Activated naive CD4-positive, alpha-beta T cell treated with anti-CD3 and anti-CD28 coated beads, Interleukin-2, amount 50 U/mL, for 24 hours (primary cell): ENCODE data around the gene AKAIN1.

ENCODE experiments used
- H3K27ac Mint-ChIP-seq: one replicate; pipeline ENCODE4 v1.8.0; 2021; ENCODE audit warnings: mild to moderate bottlenecking, mixed read lengths
- H3K27me3 Mint-ChIP-seq: one replicate; pipeline ENCODE4 v1.8.0; 2021; ENCODE audit warnings: mixed read lengths
- H3K36me3 Mint-ChIP-seq: one replicate; pipeline ENCODE4 v1.8.0; 2021; ENCODE audit warnings: mixed read lengths
- H3K4me1 Mint-ChIP-seq: one replicate; pipeline ENCODE4 v1.8.0; 2021; ENCODE audit warnings: mixed read lengths
- H3K4me3 Mint-ChIP-seq: one replicate; pipeline ENCODE4 v1.8.0; 2021; ENCODE audit warnings: mild to moderate bottlenecking, mixed read lengths
- H3K9me3 Mint-ChIP-seq: one replicate; pipeline ENCODE4 v1.8.0; 2021; ENCODE audit warnings: mixed read lengths

Gene AKAIN1

DNA sequence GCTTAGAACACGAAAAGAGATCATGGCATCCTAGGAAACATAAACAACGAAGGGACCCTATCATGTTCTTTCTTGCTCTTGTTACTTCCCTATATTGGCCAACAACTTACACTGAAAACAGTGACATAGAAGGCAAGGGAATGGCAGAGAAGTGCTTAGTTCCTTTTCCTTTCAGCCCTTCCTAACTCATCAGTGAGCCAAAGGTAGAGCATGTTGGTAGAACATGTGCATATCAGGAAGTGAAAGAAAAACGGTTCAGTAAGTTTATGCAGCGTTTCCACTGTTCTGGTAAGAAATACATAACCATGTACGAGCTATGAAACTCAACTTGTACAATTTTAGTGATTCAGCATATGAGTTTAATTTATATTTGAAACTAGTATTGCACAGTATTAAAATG is 21.7 kb downstream of the AKAIN1 start:
- H3K9me3 Mint-ChIP-seq = peaks cover 11% of the 10 kb centered on the region
- H3K27me3 Mint-ChIP-seq = no peaks in the 10 kb centered on the region
- H3K27ac Mint-ChIP-seq = no peak overlapping the region
- H3K4me3 Mint-ChIP-seq = no peak overlapping the region
- peaks cover 7% of the 10 kb centered on the region for H3K36me3 Mint-ChIP-seq
- H3K4me1 Mint-ChIP-seq = peaks cover 22% of the 10 kb centered on the region

DNA sequence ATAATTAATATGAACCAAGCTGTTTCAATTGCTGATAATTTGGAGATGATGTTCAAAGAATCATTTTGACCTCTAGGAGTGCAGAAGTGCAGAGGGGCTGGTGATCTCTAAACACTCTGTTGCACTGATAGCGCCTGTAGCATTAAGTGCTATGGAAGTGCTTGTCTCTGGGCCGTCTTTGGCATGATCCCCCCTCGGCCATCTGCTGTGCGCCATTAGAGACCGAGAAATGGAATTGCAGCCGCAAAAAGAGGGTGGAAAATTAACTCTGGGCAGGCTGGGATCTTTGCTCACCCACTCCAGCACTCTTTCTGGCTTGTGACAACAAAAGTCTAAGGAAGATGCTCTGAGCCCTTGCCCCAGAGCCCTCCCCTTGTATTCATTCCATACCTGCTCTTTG is 23.4 kb downstream of the AKAIN1 start:
- H3K36me3 Mint-ChIP-seq = peaks cover 10% of the 10 kb centered on the region
- no peak overlapping the region for H3K27ac Mint-ChIP-seq
- H3K27me3 Mint-ChIP-seq = no peaks in the 10 kb centered on the region
- no peak overlapping the region for H3K4me3 Mint-ChIP-seq
- peaks cover 12% of the 10 kb centered on the region for H3K9me3 Mint-ChIP-seq
- peaks cover 20% of the 10 kb centered on the region for H3K4me1 Mint-ChIP-seq

DNA sequence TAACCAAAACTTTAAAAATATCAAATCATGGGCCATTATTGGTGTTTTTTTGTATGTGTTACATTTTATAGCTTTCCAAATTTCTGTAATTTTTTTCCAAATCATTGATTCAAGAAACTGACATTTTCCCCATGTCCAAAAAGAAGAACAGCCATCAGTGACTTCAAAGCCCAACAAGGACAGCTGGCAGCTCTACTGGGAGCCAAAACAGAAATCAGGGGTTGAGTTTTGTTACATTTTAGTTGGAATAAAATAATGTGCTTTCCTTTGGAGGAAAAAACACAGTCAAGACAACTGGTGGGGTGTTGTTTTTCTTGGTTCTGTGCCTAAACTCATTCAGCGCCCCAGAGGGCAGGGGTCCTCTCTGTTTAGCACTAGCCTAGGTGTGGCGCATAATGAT is 23.8 kb downstream of the AKAIN1 start:
- H3K27me3 Mint-ChIP-seq = no peaks in the 10 kb centered on the region

DNA sequence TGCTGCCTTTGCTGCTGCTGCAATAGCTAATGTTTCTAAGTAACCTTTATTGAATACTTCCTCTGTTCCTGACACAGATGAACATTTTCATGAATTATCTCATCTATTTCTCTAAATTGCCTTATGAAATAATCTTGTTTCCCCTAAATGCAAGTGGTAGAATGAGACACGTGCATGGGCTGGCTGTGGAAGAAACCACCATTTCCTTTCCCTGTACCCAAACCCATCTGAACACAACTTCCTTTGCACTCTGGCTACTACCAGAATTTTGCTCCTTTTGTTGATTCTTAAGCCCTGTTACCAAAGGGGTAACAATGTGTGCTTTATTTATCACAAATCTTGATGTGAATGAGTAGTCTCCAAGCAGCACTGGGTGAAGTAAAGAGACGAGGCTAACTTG is 29.2 kb downstream of the AKAIN1 start:
- no peaks in the 10 kb centered on the region for H3K27me3 Mint-ChIP-seq
- peaks cover 44% of the 10 kb centered on the region for H3K4me1 Mint-ChIP-seq
- H3K4me3 Mint-ChIP-seq = peak overlapping the region; percentile 61
- H3K36me3 Mint-ChIP-seq = peaks cover 13% of the 10 kb centered on the region
- H3K27ac Mint-ChIP-seq = peak overlapping the region; percentile 76
- peaks cover 15% of the 10 kb centered on the region for H3K9me3 Mint-ChIP-seq

More for the DNA sequence above, 23.8 kb downstream of the AKAIN1 start:
- H3K36me3 Mint-ChIP-seq = peaks cover 13% of the 10 kb centered on the region
- H3K4me1 Mint-ChIP-seq = peaks cover 20% of the 10 kb centered on the region
- peaks cover 15% of the 10 kb centered on the region for H3K9me3 Mint-ChIP-seq
- no peak overlapping the region for H3K27ac Mint-ChIP-seq
- H3K4me3 Mint-ChIP-seq = no peak overlapping the region

DNA sequence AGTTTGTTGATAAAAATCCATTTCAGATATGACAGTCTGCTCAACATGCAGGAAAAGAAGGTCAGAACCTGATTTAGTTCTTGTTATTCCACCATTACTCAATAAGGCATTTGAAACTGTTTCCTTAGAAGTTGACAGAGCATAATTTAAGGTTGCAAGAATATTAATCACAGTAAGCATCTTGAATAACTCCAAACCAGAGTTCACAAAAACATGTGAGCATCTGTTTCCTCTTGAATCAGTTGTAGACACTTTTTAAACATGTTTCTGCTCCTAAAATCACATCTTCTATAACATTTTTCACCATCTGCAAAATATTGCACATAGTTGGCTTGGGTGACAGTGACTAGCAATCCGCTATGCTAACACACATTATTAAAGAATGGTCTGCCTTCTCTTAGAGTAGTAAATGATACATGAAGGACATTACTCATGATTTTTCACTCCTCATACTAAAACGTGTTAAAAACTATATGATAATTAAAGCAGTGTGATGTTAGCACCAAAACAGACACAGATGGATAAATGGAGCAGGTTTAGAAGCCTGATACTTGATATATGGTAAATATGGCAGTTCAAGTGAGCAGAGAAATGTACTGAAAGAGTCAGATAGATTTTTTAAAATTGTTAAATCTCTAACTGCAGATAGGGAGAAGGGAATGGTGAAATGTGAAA is 30.3 kb downstream of the AKAIN1 start:
- Mint-ChIP-seq H3K4me3 (peak overlapping the region; percentile 23), H3K4me1 (peaks cover 51% of the 10 kb centered on the region), H3K9me3 (peaks cover 12% of the 10 kb centered on the region), H3K36me3 (peaks cover 10% of the 10 kb centered on the region), H3K27me3 (no peaks in the 10 kb centered on the region), H3K27ac (peak overlapping the region; percentile 76)

DNA sequence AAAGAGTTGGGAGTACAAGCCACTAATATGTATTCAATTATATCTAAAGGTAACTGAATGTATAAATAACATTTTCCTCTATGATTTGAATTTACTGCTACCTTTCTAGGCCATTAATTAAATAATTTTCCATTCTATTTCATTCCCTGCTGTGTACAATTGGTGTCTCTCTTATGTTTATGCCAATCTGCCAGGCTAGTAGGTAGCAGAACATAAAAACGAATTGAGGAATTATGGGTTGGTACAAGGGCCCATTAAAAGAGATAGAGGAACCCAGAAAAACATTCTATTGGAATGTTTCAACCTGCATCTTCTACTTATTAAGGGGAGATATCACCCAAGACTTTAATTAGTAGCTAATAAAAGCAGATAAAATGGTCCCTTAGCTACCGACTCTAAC is 32.2 kb downstream of the AKAIN1 start:
- peaks cover 66% of the 10 kb centered on the region for H3K4me1 Mint-ChIP-seq
- H3K9me3 Mint-ChIP-seq = peaks cover 5% of the 10 kb centered on the region
- H3K27me3 Mint-ChIP-seq = no peaks in the 10 kb centered on the region
- H3K27ac Mint-ChIP-seq = peak overlapping the region; percentile 41
- no peak overlapping the region for H3K4me3 Mint-ChIP-seq
- peaks cover 4% of the 10 kb centered on the region for H3K36me3 Mint-ChIP-seq

DNA sequence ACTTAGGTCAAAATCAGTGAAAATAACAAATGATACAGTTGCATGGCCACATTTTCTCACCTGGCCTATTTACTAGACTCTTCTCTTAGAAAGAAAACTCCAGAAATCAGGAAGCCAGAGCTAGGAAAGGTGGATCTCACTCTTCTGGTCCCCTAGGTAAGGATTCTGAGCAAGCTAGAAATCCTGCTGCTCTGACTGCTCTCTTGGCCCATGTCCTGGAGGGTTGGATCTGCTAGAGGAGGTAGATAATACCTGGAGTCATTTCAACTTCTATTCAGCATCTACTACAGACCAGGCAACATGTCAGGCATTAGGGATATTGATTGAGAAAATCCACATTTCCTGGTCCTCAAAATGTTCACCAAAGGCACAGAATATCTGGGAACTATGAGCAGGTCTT is 34.9 kb downstream of the AKAIN1 start:
- peaks cover 74% of the 10 kb centered on the region for H3K4me1 Mint-ChIP-seq
- peaks cover 2% of the 10 kb centered on the region for H3K36me3 Mint-ChIP-seq
- no peak overlapping the region for H3K27ac Mint-ChIP-seq
- peaks cover 5% of the 10 kb centered on the region for H3K9me3 Mint-ChIP-seq
- H3K27me3 Mint-ChIP-seq = no peaks in the 10 kb centered on the region
- no peak overlapping the region for H3K4me3 Mint-ChIP-seq

DNA sequence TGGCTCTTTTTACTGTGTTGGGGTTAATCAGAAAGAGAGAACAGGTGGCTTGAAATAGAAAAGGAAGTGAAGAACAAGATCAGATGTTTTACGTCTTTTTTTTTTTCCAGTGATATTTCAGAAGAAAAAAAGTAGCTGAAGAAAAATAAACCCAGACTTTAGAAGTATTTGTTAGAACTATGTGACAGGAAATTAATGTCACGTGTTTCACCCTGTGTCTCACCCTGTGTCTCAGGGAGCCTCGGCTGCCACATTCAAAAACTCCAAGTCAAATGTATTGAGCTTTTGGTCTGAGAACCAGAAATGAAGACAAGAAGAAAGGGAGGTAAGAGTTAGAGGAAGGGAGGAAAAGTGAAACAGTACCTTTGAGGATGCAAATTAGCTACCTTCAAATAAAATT is 38.0 kb downstream of the AKAIN1 start:
- peaks cover 2% of the 10 kb centered on the region for H3K36me3 Mint-ChIP-seq
- peaks cover 58% of the 10 kb centered on the region for H3K4me1 Mint-ChIP-seq
- H3K9me3 Mint-ChIP-seq = peaks cover 5% of the 10 kb centered on the region
- H3K27me3 Mint-ChIP-seq = no peaks in the 10 kb centered on the region
- peak overlapping the region; percentile 72 for H3K4me3 Mint-ChIP-seq
- peak overlapping the region; percentile 97 for H3K27ac Mint-ChIP-seq

DNA sequence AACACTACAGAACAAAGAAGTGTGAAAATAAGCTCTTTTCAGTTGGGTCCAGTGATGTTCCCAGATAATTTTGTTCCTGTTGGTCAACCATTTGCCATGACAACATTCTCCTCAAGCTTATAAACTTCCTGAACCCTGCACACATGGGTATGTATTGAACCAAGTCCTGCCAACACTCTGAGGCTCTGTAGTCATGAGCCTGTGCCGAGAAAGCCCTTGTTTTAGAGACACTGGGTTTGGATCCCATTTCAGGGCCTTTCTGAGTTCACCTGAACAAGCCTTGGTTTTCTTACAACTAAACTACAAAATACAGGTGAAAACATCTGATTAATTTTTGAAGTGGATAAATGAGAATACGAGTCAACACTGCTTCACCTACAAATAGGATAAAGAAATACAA is 38.5 kb downstream of the AKAIN1 start:
- peaks cover 5% of the 10 kb centered on the region for H3K9me3 Mint-ChIP-seq
- H3K27ac Mint-ChIP-seq = peak overlapping the region; percentile 97

DNA sequence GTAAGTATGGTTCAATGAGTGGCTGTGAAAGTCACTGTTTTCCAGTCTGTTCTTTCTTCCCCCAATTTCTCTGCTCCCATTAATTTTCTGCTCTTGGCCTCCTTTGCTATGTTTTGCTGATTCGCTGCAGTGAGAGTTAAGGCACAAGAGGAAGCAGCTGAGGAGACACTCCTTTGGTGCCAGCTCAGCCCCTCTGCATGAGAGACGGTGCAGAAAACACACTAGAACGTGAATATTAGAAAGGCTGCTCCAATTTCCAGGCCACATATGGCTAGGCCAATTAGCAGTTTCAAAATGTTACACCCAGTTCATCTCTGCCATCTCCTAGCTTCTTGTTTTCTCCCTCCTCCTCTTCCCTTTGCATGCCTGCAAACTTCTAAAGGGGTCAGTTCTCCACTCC is 38.9 kb downstream of the AKAIN1 start:
- H3K4me3 Mint-ChIP-seq = peak overlapping the region; percentile 49
- H3K4me1 Mint-ChIP-seq = peaks cover 54% of the 10 kb centered on the region
- peaks cover 5% of the 10 kb centered on the region for H3K9me3 Mint-ChIP-seq
- H3K27me3 Mint-ChIP-seq = no peaks in the 10 kb centered on the region
- peak overlapping the region; percentile 97 for H3K27ac Mint-ChIP-seq
- H3K36me3 Mint-ChIP-seq = peaks cover 2% of the 10 kb centered on the region

More for the DNA sequence above, 38.5 kb downstream of the AKAIN1 start:
- peaks cover 54% of the 10 kb centered on the region for H3K4me1 Mint-ChIP-seq
- peak overlapping the region; percentile 49 for H3K4me3 Mint-ChIP-seq
- H3K27me3 Mint-ChIP-seq = no peaks in the 10 kb centered on the region
- H3K36me3 Mint-ChIP-seq = peaks cover 2% of the 10 kb centered on the region

DNA sequence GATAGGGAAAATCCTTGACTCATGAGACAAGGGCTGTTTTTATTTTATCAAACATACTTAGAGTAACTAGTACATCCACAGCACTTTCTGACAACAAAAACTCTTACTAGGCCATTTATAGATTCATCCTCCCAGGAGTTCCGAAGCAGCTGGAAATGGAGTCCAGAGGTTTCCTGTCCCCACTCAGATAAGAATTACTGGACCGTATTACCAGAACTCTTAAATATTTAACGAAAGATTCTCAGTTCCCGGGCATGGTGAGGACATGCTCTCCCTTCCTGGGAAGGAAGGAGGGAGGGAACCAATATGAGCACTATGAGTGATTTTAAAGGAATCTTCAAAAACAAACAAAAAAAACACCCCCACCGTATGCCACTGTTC is 41.2 kb downstream of the AKAIN1 start:
- Mint-ChIP-seq H3K4me3 (no peak overlapping the region), H3K36me3 (peaks cover 2% of the 10 kb centered on the region), H3K27ac (no peak overlapping the region), H3K4me1 (peaks cover 42% of the 10 kb centered on the region), H3K9me3 (peaks cover 5% of the 10 kb centered on the region), H3K27me3 (no peaks in the 10 kb centered on the region)

DNA sequence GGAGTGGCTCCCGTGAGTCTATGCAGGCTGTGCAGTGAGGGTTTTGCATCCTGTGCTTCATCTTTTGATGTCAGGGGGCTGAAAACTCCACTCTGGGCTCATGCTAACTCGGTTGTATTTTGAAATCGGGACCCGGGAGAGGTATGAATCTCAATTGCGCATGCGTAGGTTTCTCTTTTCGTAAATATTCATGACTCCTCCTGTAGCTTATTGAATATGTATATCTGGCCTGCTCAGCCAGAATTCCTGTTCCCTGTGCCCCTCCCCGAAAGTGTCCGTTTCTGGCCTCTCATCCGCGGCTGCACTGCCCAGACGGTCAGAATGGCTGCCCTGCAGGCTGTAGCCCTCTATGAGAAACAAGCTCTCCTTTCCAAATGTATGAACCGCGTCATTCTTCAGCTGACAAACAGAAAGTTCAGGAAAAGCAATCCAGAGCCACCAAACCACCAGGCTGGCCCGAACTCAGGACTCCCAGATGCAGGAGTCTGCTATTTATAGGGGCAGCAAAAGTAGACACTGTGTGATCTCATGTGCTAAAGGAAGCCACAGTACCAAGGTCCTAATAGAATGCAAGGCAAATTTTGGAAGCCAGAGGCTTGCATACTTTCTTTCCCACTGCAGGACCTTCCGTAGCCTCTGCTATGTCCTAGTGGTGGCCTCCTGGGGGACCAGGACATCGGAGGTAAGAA is 41.7 kb downstream of the AKAIN1 start:
- peaks cover 2% of the 10 kb centered on the region for H3K36me3 Mint-ChIP-seq
- H3K27me3 Mint-ChIP-seq = no peaks in the 10 kb centered on the region
- H3K27ac Mint-ChIP-seq = no peak overlapping the region
- H3K4me1 Mint-ChIP-seq = peaks cover 37% of the 10 kb centered on the region
- no peak overlapping the region for H3K4me3 Mint-ChIP-seq
- H3K9me3 Mint-ChIP-seq = peaks cover 5% of the 10 kb centered on the region

DNA sequence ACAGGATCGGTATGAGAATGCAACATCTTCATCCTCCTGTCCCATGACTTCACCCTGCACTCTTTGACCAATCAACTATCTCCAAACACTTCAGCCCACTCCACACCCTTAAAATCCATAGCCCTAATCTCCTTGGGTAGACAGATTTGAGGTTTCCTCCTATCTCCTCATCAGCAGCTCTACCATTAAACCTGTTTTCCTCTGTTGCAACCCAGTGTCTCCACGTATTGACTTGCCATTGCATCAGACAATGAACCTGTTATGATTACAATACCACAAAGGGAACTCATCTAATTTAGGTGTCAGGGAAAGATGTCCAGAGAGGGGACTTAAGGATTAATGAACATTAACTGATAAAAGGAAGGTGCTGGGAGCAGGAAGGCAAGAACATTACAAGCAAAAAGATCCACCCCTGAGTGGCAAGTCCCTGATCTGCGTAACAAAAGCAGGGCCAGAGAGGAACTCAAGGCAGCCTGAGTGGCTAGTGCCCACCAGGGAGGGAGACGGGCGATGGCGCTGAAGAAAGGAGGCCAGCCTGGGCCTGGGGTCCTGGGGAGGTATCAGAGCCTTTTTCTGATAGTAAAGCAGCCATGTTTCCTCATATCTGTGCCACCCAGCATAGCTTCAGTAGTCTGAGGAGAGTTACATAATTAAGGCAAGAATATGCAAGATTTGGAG is 44.6 kb downstream of the AKAIN1 start:
- Mint-ChIP-seq H3K27ac (no peak overlapping the region), H3K27me3 (no peaks in the 10 kb centered on the region), H3K36me3 (peaks cover 2% of the 10 kb centered on the region), H3K4me3 (no peak overlapping the region), H3K4me1 (peaks cover 10% of the 10 kb centered on the region), H3K9me3 (peaks cover 1% of the 10 kb centered on the region)

DNA sequence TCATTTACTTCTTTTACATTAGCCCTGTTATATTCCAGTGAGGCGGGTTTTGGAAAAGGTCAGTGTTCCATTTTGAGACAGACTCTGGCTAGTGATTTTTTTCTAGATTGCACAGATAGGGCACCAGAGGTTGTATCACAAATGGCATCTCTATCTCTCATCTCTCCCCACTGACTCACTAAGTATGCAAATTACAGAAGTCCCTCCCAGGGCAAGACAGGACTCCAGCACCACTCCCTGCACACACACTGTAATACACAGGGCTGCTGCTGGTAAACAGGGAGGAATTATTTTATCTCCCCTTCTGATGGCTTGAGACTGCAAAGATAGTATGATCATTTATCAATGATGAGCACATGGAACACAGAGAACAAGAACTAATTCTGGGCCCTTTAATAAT is 46.2 kb downstream of the AKAIN1 start:
- no peak overlapping the region for H3K4me3 Mint-ChIP-seq
- peaks cover 9% of the 10 kb centered on the region for H3K4me1 Mint-ChIP-seq
- peaks cover 5% of the 10 kb centered on the region for H3K9me3 Mint-ChIP-seq
- H3K36me3 Mint-ChIP-seq = peaks cover 2% of the 10 kb centered on the region
- no peak overlapping the region for H3K27ac Mint-ChIP-seq
- no peaks in the 10 kb centered on the region for H3K27me3 Mint-ChIP-seq

DNA sequence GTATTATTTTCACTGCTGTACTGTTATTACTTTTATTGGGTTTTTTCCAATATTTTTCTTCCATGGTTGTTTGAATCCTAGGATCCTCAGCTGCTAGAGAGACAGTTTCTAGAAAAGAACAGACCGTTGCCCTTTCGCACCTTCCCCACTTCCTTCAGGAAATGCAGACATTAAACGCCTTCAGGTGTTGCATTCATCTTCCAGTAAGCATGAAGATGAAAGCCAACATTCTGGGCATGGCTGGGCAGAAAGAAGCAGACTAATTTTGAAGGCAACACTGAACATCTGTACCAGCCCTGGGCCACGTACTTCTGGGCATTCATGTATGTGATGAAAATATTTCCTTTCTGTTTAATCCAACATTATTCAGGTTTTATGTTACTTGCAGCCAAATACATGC is 51.0 kb downstream of the AKAIN1 start:
- Mint-ChIP-seq H3K27me3 (no peaks in the 10 kb centered on the region), H3K27ac (no peak overlapping the region), H3K4me3 (no peak overlapping the region), H3K36me3 (peaks cover 2% of the 10 kb centered on the region), H3K9me3 (peaks cover 5% of the 10 kb centered on the region), H3K4me1 (peaks cover 37% of the 10 kb centered on the region)

DNA sequence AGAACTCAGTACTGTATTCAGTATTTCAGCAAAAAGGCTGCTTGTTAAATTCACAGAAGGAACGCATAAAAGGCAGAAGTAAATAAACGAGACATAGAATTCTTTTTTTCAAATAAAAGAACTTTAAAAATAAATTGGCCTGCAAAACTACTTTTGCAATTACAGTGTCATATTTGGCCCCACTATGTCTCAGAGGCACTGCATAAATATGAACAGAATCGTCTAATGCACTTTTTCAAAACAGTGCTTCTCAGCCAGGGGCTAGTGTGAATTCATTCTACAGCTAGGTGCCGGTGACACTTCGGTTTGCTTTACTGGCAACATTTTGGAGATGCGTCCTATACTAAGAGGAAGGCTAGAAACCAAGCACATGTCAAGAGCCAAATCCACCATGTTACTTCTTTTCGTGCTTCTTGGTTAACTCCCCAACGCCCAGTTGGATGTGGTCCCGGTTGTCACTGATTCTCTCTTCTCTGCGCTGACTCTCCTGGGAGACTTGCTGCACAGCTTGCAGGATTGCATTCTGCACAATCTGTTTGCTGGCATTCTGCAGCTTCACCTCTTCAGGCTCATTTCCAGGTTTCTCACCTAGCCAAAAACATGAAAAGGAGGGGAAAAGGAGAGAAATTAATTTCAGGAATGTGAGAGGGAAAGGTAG is 51.8 kb downstream of the AKAIN1 start:
- Mint-ChIP-seq H3K27ac (no peak overlapping the region), H3K4me1 (peaks cover 37% of the 10 kb centered on the region), H3K27me3 (no peaks in the 10 kb centered on the region), H3K9me3 (peaks cover 5% of the 10 kb centered on the region), H3K36me3 (peaks cover 2% of the 10 kb centered on the region), H3K4me3 (no peak overlapping the region)
